Measurements from ENCODE around the gene ABTB2.
A peak's percentile ranks its signal among the peaks of the same experiment; 100 is the strongest.

ABTB2 gene

GRCh38 chr11:34379539-34379938 lies 21.7 kb upstream of the ABTB2 start:
- no peaks in the 10 kb centered on the region for H3K4me1 Mint-ChIP-seq
- no peak overlapping the region for H3K4me3 Mint-ChIP-seq
- peaks cover 14% of the 10 kb centered on the region for H3K9me3 Mint-ChIP-seq
- no peak overlapping the region for H3K27ac Mint-ChIP-seq
- no peak for ATAC-seq
- peaks cover 19% of the 10 kb centered on the region for H3K27me3 Mint-ChIP-seq
- H3K36me3 Mint-ChIP-seq: peaks cover 8% of the 10 kb centered on the region

- Mint-ChIP-seq H3K4me1 (no peaks in the 10 kb centered on the region), H3K4me3 (no peak overlapping the region), H3K27me3 (peaks cover 22% of the 10 kb centered on the region), H3K36me3 (peaks cover 11% of the 10 kb centered on the region), H3K9me3 (peaks cover 15% of the 10 kb centered on the region), H3K27ac (no peak overlapping the region)
- ATAC-seq: no peak
Measured at GRCh38 chr11:34379079-34379478, 21.3 kb upstream of the ABTB2 start.

- Mint-ChIP-seq H3K4me1 (peaks cover 11% of the 10 kb centered on the region), H3K9me3 (peaks cover 15% of the 10 kb centered on the region), H3K27me3 (peaks cover 15% of the 10 kb centered on the region), H3K27ac (no peak overlapping the region), H3K36me3 (peaks cover 11% of the 10 kb centered on the region), H3K4me3 (no peak overlapping the region)
- no peak for ATAC-seq
Measured at GRCh38 chr11:34373727-34374126, 15.9 kb upstream of the ABTB2 start.

- no peak overlapping the region for H3K4me3 Mint-ChIP-seq
- H3K9me3 Mint-ChIP-seq: no peaks in the 10 kb centered on the region
Measured at GRCh38 chr11:34366522-34366921, 8.7 kb upstream of the ABTB2 start.

GRCh38 chr11:34364102-34364501 lies 6.3 kb upstream of the ABTB2 start:
- H3K4me1 Mint-ChIP-seq: peaks cover 5% of the 10 kb centered on the region

More at GRCh38 chr11:34366522-34366921, 8.7 kb upstream of the ABTB2 start:
- no peaks in the 10 kb centered on the region for H3K36me3 Mint-ChIP-seq
- no peak overlapping the region for H3K27ac Mint-ChIP-seq
- peaks cover 39% of the 10 kb centered on the region for H3K27me3 Mint-ChIP-seq
- H3K4me1 Mint-ChIP-seq: peaks cover 5% of the 10 kb centered on the region
- no peak for ATAC-seq

GRCh38 chr11:34363363-34364084 lies 5.7 kb upstream of the ABTB2 start:
- Mint-ChIP-seq H3K36me3 (no peaks in the 10 kb centered on the region), H3K27ac (no peak overlapping the region), H3K27me3 (peaks cover 56% of the 10 kb centered on the region), H3K4me1 (peaks cover 8% of the 10 kb centered on the region), H3K4me3 (no peak overlapping the region), H3K9me3 (no peaks in the 10 kb centered on the region)
- no peak for ATAC-seq

More at GRCh38 chr11:34364102-34364501, 6.3 kb upstream of the ABTB2 start:
- no peak for ATAC-seq
- peaks cover 56% of the 10 kb centered on the region for H3K27me3 Mint-ChIP-seq
- H3K9me3 Mint-ChIP-seq: no peaks in the 10 kb centered on the region
- H3K4me3 Mint-ChIP-seq: no peak overlapping the region
- H3K27ac Mint-ChIP-seq: no peak overlapping the region
- H3K36me3 Mint-ChIP-seq: no peaks in the 10 kb centered on the region

GRCh38 chr11:34360046-34360445 lies 2.2 kb upstream of the ABTB2 start:
- peaks cover 5% of the 10 kb centered on the region for H3K36me3 Mint-ChIP-seq
- no peak overlapping the region for H3K4me3 Mint-ChIP-seq
- no peak for ATAC-seq
- H3K27me3 Mint-ChIP-seq: peaks cover 58% of the 10 kb centered on the region
- no peak overlapping the region for H3K27ac Mint-ChIP-seq
- H3K4me1 Mint-ChIP-seq: peaks cover 31% of the 10 kb centered on the region
- H3K9me3 Mint-ChIP-seq: no peaks in the 10 kb centered on the region

GRCh38 chr11:34359548-34359891 lies 1.7 kb upstream of the ABTB2 start:
- Mint-ChIP-seq H3K4me1 (peaks cover 36% of the 10 kb centered on the region), H3K4me3 (peak overlapping the region; percentile 77), H3K36me3 (peaks cover 9% of the 10 kb centered on the region), H3K9me3 (no peaks in the 10 kb centered on the region), H3K27me3 (peaks cover 63% of the 10 kb centered on the region), H3K27ac (no peak overlapping the region)
- no peak for ATAC-seq

- ATAC-seq: peak; percentile 26
- Mint-ChIP-seq H3K4me3 (peak overlapping the region; percentile 77), H3K9me3 (no peaks in the 10 kb centered on the region), H3K4me1 (peaks cover 40% of the 10 kb centered on the region), H3K27ac (peak overlapping the region; percentile 4), H3K36me3 (peaks cover 13% of the 10 kb centered on the region), H3K27me3 (peaks cover 67% of the 10 kb centered on the region)
Measured at GRCh38 chr11:34358728-34359547, 1.1 kb upstream of the ABTB2 start.

GRCh38 chr11:34358258-34358727 lies 483 bp upstream of the ABTB2 start:
- Mint-ChIP-seq H3K27ac (peak overlapping the region; percentile 4), H3K36me3 (peaks cover 15% of the 10 kb centered on the region), H3K4me3 (peak overlapping the region; percentile 77), H3K9me3 (no peaks in the 10 kb centered on the region), H3K27me3 (peaks cover 66% of the 10 kb centered on the region), H3K4me1 (peaks cover 43% of the 10 kb centered on the region)
- peak; percentile 32 for ATAC-seq

GRCh38 chr11:34356913-34357700 lies 703 bp downstream of the ABTB2 start:
- Mint-ChIP-seq H3K4me3 (peak overlapping the region; percentile 77), H3K27me3 (peaks cover 55% of the 10 kb centered on the region), H3K36me3 (peaks cover 15% of the 10 kb centered on the region), H3K4me1 (peaks cover 55% of the 10 kb centered on the region), H3K9me3 (no peaks in the 10 kb centered on the region), H3K27ac (peak overlapping the region; percentile 4)
- ATAC-seq: peak; percentile 57

GRCh38 chr11:34356576-34356912 lies 1.3 kb downstream of the ABTB2 start:
- Mint-ChIP-seq H3K9me3 (no peaks in the 10 kb centered on the region), H3K36me3 (peaks cover 15% of the 10 kb centered on the region), H3K27ac (no peak overlapping the region), H3K4me3 (peak overlapping the region; percentile 77), H3K4me1 (peaks cover 60% of the 10 kb centered on the region), H3K27me3 (peaks cover 49% of the 10 kb centered on the region)
- ATAC-seq: no peak

GRCh38 chr11:34356130-34356529 lies 1.7 kb downstream of the ABTB2 start:
- H3K9me3 Mint-ChIP-seq: no peaks in the 10 kb centered on the region
- ATAC-seq: no peak
- H3K36me3 Mint-ChIP-seq: peaks cover 15% of the 10 kb centered on the region
- peak overlapping the region; percentile 77 for H3K4me3 Mint-ChIP-seq
- H3K27ac Mint-ChIP-seq: no peak overlapping the region
- peaks cover 64% of the 10 kb centered on the region for H3K4me1 Mint-ChIP-seq
- H3K27me3 Mint-ChIP-seq: peaks cover 45% of the 10 kb centered on the region

GRCh38 chr11:34355726-34356125 lies 2.1 kb downstream of the ABTB2 start:
- Mint-ChIP-seq H3K4me3 (peak overlapping the region; percentile 77), H3K27me3 (peaks cover 41% of the 10 kb centered on the region)

GRCh38 chr11:34354782-34355181 lies 3.0 kb downstream of the ABTB2 start:
- Mint-ChIP-seq H3K27me3 (peaks cover 35% of the 10 kb centered on the region), H3K4me1 (peaks cover 68% of the 10 kb centered on the region), H3K9me3 (no peaks in the 10 kb centered on the region), H3K4me3 (peak overlapping the region; percentile 21), H3K27ac (no peak overlapping the region), H3K36me3 (peaks cover 15% of the 10 kb centered on the region)
- ATAC-seq: no peak

More at GRCh38 chr11:34355726-34356125, 2.1 kb downstream of the ABTB2 start:
- ATAC-seq: no peak
- Mint-ChIP-seq H3K27ac (no peak overlapping the region), H3K4me1 (peaks cover 64% of the 10 kb centered on the region), H3K36me3 (peaks cover 15% of the 10 kb centered on the region), H3K9me3 (no peaks in the 10 kb centered on the region)
